ENCODE results near the gene RLN3.

Gene RLN3

GRCh38 chr19:14070268-14071050, 42.5 kb downstream of the RLN3 start:
- ATAC-seq (no peak), DNase-seq (no peak)
- Mint-ChIP-seq H3K9me3 (no peaks in the 10 kb centered on the region), H3K27ac (peak overlapping the region in 1 of 2 donors; percentile 51), H3K4me3 (peak overlapping the region in 1 of 2 donors; percentile 19), H3K27me3 (no peaks in the 10 kb centered on the region), H3K4me1 (peaks cover 31% of the 10 kb centered on the region)

- no peaks in the 10 kb centered on the region for H3K27me3 Mint-ChIP-seq
- H3K4me1 Mint-ChIP-seq = peaks cover 33% of the 10 kb centered on the region
- DNase-seq (peak; percentile 50 to 56), ATAC-seq (peak; percentile 18)
- no peaks in the 10 kb centered on the region for H3K9me3 Mint-ChIP-seq
- H3K27ac Mint-ChIP-seq = no peak within 1 kb of the TSS
- peak within 1 kb of the TSS; percentile 88 to 89 for H3K4me3 Mint-ChIP-seq
Measured at GRCh38 chr19:14072535-14073260, 44.8 kb downstream of the RLN3 start, which contains the start of gene MISP3. MISP3 (plus strand) TSS chr19:14072786; CDS start chr19:14073310, 524 bp downstream.

- Mint-ChIP-seq H3K27ac (no peak overlapping the region), H3K27me3 (no peaks in the 10 kb centered on the region), H3K4me3 (peak overlapping the region; percentile 88 to 89), H3K4me1 (peaks cover 33% of the 10 kb centered on the region), H3K9me3 (no peaks in the 10 kb centered on the region)
- DNase-seq (peak; percentile 84 to 86), ATAC-seq (peak; percentile 82)
Measured at GRCh38 chr19:14073261-14073924, 45.4 kb downstream of the RLN3 start.

- H3K27me3 Mint-ChIP-seq = no peaks in the 10 kb centered on the region
- H3K9me3 Mint-ChIP-seq = no peaks in the 10 kb centered on the region
- H3K27ac Mint-ChIP-seq = peak overlapping the region in 1 of 2 donors; percentile 64
- DNase-seq (no peak), ATAC-seq (peak; percentile 15)
- H3K4me1 Mint-ChIP-seq = peaks cover 33% of the 10 kb centered on the region
- peak overlapping the region; percentile 88 to 89 for H3K4me3 Mint-ChIP-seq
Measured at GRCh38 chr19:14073925-14074838, 46.2 kb downstream of the RLN3 start.

- Mint-ChIP-seq H3K4me3 (no peak overlapping the region), H3K27me3 (no peaks in the 10 kb centered on the region), H3K9me3 (no peaks in the 10 kb centered on the region), H3K27ac (no peak overlapping the region), H3K4me1 (peaks cover 39% of the 10 kb centered on the region)
- DNase-seq = no peak
- no peak for ATAC-seq
Measured at GRCh38 chr19:14078411-14078810, 50.5 kb downstream of the RLN3 start.

Measured in stimulated activated naive CD8-positive, alpha-beta T cell treated with anti-CD3 and anti-CD28 coated beads, Interleukin-15, amount 100 ng/mL, for 72 hours (primary cell).